ENCODE results near the gene CRABP2. TPM values are rescaled to one million over a fixed set of nuclear protein-coding genes. Genes with fewer than 3 reads are reported as not detected.

The CRABP2 gene
- total and polyA plus RNA-seq, 10 of the 15 experiments (the other 5 are each of a cell fraction or from before 2014, with no cell fraction given) = 0.21 to 1.3 (median 0.41) TPM

DNA sequence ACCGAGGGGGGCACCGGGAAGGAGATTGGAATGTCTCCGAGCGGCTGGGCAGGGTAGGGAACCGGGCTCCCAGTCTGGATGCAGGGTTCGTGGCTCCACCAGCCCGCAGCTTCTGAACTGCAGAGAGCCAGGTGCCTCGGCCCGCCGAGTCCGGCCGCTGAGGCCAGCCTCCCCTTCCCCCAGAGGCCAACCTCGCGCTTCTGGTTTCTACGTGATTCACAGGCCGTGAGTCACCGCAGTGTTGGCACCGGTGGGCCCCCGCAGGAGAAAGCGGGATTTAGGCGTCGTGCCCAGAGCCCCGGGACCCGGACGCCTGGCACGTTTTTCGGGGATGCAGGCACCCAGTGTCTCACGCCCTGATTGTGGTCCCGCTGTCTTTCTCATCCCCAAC, 458 bp downstream of the CRABP2 start:
- WGBS (ENCODE audit: insufficient coverage, insufficient replicate concordance, low lambda C conversion rate, missing lambda C conversion rate) = 8% methylated on average over 29 of the region's 29 CpGs
- Histone ChIP-seq H4K20me1 (ENCODE audit: control insufficient read depth, insufficient read depth) (no peaks in the 10 kb centered on the region; the same call in 1 of the 2 replicates), H3K36me3 (ENCODE audit: control insufficient read depth in 2 of 2, insufficient read depth in 2 of 2, low read length in 1 of 2) (no peaks in the 10 kb centered on the region; a peak in 1 of 4 replicates), H3K27me3 (replicated peaks in 1 of 2; ENCODE audit: control insufficient read depth in 2 of 2, insufficient read depth in 2 of 2, low read length in 1 of 2) (peaks cover 10 to 15% of the 10 kb centered on the region in 2 experiments), H3K27ac (ENCODE audit: control insufficient read depth, insufficient read depth) (no peak overlapping the region), H2AFZ (ENCODE audit: control insufficient read depth, low read depth, low read length) (no peak overlapping the region; the same call in 1 of the 2 replicates), H3K9ac (ENCODE audit: control insufficient read depth, insufficient read depth, low read length) (no peak overlapping the region), H3K79me2 (ENCODE audit: control insufficient read depth, insufficient read depth, low read length) (no peaks in the 10 kb centered on the region), H3K4me2 (ENCODE audit: control insufficient read depth, insufficient read depth) (no peak overlapping the region), H3K9me3 (replicated peaks; ENCODE audit: control insufficient read depth, insufficient read depth, low read length) (no peaks in the 10 kb centered on the region), H3K4me1 (ENCODE audit: control insufficient read depth, insufficient read depth, low read length) (peaks cover 6% of the 10 kb centered on the region), H3K4me3 (no peak overlapping the region)
- intact Hi-C loops (cut with micrococcal nuclease; ENCODE audit: unreplicated experiment) (no loop called here), in situ Hi-C loops (cut with MboI) (no loop called here)
- RAD21 ChIA-PET (ENCODE audit: unreplicated experiment) = interaction anchor here (1.5 to 3.6 kb wide), 3 partner anchors 21 to 81 kb away, joined by 5 to 19 read pairs (median 15); no protein-coding TSS in a partner anchor
- DNase-seq (ENCODE audit: low read depth, low spot score) (no peak), FAIRE-seq (no peak), ATAC-seq (no peak)
- BruUV-seq (replicated peaks) = no TSS peak
- CTCF ChIA-PET = interaction anchor here (1.0 to 9.5 kb wide), 12 partner anchors 10 to 184 kb away, joined by 3 to 157 read pairs (median 6); partner anchors contain the start of genes HAPLN2, INSRR, ISG20L2 and METTL25B
- SMC1A ChIA-PET (ENCODE audit: uncharacterized antibody, unreplicated experiment) = interaction anchor here (0.8 kb wide), 1 partner anchor 15 kb away, joined by 3 read pairs; no protein-coding TSS in a partner anchor
- POLR2A ChIA-PET = no interaction called here
- TF ChIP-seq EZH2 (IDR thresholded peaks at IDR 0.05; ENCODE audit: borderline replicate concordance, control insufficient read depth, low read depth, low read length) (no peak), BHLHE40 (IDR thresholded peaks at IDR 0.05; ENCODE audit: borderline replicate concordance in 1 of 2, low read depth in 2 of 2, low read length in 1 of 2) (peak in 1 of 2 experiments; percentile 23; a peak in 1 of 4 replicates)

DNA sequence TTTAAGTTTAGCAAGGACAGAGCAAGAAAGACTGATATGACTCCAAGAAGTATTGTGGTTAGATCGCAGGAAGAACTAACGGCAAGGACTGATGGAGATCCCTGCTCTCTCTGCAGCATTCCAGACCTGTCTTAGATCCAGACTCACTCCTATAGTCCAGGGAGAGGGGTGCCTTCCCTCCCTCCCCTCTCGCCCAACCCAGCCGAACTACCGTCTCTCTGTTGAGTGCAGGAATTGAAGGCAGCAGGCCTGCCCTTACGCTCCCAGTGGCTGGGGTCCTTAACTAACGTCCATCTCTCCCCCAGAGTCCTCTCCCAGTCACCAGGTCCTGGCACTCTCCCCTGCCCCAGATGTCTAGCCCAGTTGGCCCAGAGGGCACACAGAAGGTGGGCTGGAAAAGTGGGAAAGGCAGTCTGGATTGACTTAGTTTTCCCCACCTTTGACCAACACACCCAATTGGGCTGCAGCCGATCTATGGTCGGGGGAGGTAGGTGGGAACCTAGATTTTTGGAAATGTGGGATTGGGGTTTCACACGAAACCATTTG, 1.1 kb downstream of the CRABP2 start:
- TF ChIP-seq SRF (IDR thresholded peaks at IDR 0.05; ENCODE audit: low read depth in 2 of 2, low read length in 2 of 2) (no peak), SMC3 (IDR thresholded peaks at IDR 0.05; ENCODE audit: borderline replicate concordance, low read length) (no peak), POLR2AphosphoS2 (IDR thresholded peaks at IDR 0.05; ENCODE audit: low read depth, low read length) (no peak)
- in situ Hi-C loops (cut with MboI) (no loop called here), intact Hi-C loops (cut with micrococcal nuclease; ENCODE audit: unreplicated experiment) (no loop called here)
- no peaks in the 10 kb centered on the region for H3K36me3 ChIP-seq (ENCODE audit: control insufficient read depth in 2 of 2, insufficient read depth in 2 of 2, low read length in 1 of 2)
- H3K4me3 ChIP-seq = no peak overlapping the region
- peaks cover 10 to 15% of the 10 kb centered on the region in 2 experiments for H3K27me3 ChIP-seq (replicated peaks in 1 of 2; ENCODE audit: control insufficient read depth in 2 of 2, insufficient read depth in 2 of 2, low read length in 1 of 2)
- H3K4me1 ChIP-seq (ENCODE audit: control insufficient read depth, insufficient read depth, low read length) = peaks cover 6% of the 10 kb centered on the region
- CTCF ChIA-PET = interaction anchor here (1.0 to 9.5 kb wide), 7 partner anchors 10 to 136 kb away, joined by 3 to 157 read pairs (median 7); partner anchors contain the start of genes ISG20L2 and METTL25B
- no peaks in the 10 kb centered on the region for H3K79me2 ChIP-seq (ENCODE audit: control insufficient read depth, insufficient read depth, low read length)
- H3K27ac ChIP-seq (ENCODE audit: control insufficient read depth, insufficient read depth) = no peak overlapping the region
- no peak overlapping the region for H2AFZ ChIP-seq (ENCODE audit: control insufficient read depth, low read depth, low read length)
- no peak for FAIRE-seq
- RAD21 ChIA-PET (ENCODE audit: unreplicated experiment) = interaction anchor here (1.4 to 3.6 kb wide), 2 partner anchors 22 to 44 kb away, joined by 3 to 19 read pairs; no protein-coding TSS in a partner anchor
- H4K20me1 ChIP-seq (ENCODE audit: control insufficient read depth, insufficient read depth) = no peaks in the 10 kb centered on the region; the same call in 1 of the 2 replicates
- WGBS (ENCODE audit: insufficient coverage, insufficient replicate concordance, low lambda C conversion rate, missing lambda C conversion rate) = 41% methylated on average over 10 of the region's 10 CpGs
- H3K4me2 ChIP-seq (ENCODE audit: control insufficient read depth, insufficient read depth) = no peak overlapping the region
- BruUV-seq (replicated peaks) = no TSS peak
- H3K9ac ChIP-seq (ENCODE audit: control insufficient read depth, insufficient read depth, low read length) = no peak overlapping the region
- SMC1A ChIA-PET (ENCODE audit: uncharacterized antibody, unreplicated experiment) = interaction anchor here (0.8 to 1.1 kb wide), 3 partner anchors 15 to 18 kb away, joined by 3 to 6 read pairs (median 3); no protein-coding TSS in a partner anchor
- no peaks in the 10 kb centered on the region for H3K9me3 ChIP-seq (replicated peaks; ENCODE audit: control insufficient read depth, insufficient read depth, low read length)
- POLR2A ChIA-PET = interaction anchor here (0.5 to 0.6 kb wide), 2 partner anchors 9 to 122 kb away, joined by 3 to 4 read pairs; no protein-coding TSS in a partner anchor
- no peak for ATAC-seq
- DNase-seq (ENCODE audit: low read depth, low spot score) = no peak

Data from GM12878 (cell line).